HG02798 (cell line): ENCODE data around the gene SAMD15.
"Not testable (repeated sequence)": the region's sequence is repeated elsewhere in the genome, so short reads cannot be mapped to it uniquely, and the experiment has no call there.

Experiments used
- ATAC-seq: cut with Tn5 transposase; IDR thresholded peaks from one replicate; pipeline ENCODE4 v1.9.1; 2021; ENCODE audit warnings: mild to moderate bottlenecking; ENCODE audit not compliant: unreplicated experiment, poor library complexity

Gene SAMD15

GRCh38 chr14:77376771-77377501, at the start of gene SAMD15, which contains the start of gene TMED8:
TSS of gene SAMD15 (plus strand) at chr14:77377379. CDS start at chr14:77377419, 40 bp downstream.
TSS of gene TMED8 (minus strand) at chr14:77377094. CDS start at chr14:77377053, 41 bp downstream.
- peak; percentile 92 for ATAC-seq

GRCh38 chr14:77329872-77330271, 47.3 kb upstream of the SAMD15 start:
- no peak for ATAC-seq

- no peak for ATAC-seq
Observed at GRCh38 chr14:77335576-77335975, 41.6 kb upstream of the SAMD15 start.

DNA sequence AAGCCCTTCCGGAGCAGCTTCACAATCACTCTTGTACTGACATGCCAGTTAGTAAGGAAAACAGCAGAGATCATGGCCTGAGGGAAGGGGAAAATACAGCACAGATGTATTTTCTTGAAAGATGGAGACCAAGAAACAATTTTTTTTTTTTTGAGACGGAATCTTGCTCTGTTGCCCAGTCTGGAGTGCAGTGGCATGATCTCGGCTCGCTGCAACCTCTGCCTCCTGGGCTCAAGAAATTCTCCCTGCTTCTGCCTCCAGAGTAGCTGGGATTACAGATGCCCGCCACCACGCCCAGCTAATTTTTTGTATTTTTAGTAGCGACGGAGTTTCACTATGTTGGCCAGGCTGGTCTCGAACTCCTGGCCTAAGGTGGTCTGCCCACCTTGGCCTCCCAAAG, 39.9 kb upstream of the SAMD15 start:
- ATAC-seq, result not testable (repeated sequence)

GRCh38 chr14:77337880-77338279, 39.3 kb upstream of the SAMD15 start:
- ATAC-seq, result no peak

DNA sequence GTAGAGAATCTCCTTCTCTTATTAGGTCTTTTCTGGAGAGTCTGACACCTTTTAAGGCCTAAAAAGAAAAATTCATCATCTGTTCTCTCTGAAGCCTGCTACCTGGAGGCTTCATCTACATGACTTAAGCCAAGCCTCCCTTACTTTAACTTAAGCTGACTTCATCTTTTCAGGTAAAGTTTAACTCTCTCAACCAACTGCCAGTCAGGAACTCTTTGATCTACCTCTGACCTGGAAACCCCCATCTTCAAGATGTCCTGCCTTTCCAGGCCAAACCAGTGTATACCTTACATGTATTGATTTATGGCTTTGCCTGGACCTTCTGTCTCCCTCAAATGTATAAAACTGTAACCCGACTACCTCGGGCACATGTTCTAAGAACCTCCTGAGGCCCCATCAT, 38.9 kb upstream of the SAMD15 start:
- no peak for ATAC-seq

GRCh38 chr14:77339407-77339806, 37.8 kb upstream of the SAMD15 start:
- no peak for ATAC-seq

DNA sequence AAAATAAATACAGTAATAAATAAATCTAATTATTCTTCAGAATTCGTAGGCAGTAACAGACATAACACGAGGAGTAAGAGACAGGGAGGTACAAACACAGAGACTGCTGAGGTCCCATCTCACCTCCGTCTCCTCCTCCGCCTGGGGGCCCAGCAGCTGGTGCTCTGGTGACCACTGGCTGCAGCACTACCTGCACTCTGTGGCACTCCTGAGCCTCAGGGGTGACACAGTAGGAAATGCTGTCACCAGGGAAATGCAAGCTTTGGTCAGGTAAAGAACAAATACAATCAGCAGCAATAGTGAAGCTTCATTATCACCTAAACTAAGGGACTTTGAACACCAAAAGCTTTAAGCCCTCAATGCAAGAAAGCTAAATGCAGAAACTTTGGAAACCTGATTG, 36.8 kb upstream of the SAMD15 start:
- ATAC-seq, result no peak

DNA sequence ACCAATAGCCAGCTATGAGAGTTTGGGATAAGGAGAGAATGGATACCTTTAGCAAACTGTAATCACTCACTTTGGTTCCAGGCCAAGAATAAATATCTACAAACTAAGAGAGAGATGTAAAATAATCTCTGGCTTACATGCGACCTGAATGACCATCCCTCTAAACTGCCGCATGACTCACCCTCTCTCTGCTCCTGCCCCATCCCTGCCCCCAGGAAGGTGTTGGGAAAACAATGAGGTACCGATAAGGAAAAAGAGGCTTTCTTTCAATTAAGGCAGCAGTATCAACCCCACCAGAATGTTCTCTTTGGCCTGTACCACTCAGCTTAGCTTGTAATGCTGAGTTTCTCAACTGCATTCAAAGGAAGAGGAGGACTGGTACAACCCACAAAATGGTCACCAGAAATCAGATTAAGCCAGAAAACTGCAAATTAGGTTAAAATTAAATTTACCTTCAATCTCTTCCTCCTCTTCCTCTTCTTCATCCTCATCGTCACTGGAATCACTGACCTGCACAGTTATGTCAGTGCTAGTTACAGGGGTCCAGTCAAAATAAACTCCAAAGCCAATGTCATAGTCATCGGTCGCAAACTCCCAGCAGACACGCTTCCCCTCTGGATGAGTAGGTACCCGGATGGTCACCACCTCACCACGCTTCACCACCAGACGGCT, 34.3 kb upstream of the SAMD15 start:
- ATAC-seq, result no peak

DNA sequence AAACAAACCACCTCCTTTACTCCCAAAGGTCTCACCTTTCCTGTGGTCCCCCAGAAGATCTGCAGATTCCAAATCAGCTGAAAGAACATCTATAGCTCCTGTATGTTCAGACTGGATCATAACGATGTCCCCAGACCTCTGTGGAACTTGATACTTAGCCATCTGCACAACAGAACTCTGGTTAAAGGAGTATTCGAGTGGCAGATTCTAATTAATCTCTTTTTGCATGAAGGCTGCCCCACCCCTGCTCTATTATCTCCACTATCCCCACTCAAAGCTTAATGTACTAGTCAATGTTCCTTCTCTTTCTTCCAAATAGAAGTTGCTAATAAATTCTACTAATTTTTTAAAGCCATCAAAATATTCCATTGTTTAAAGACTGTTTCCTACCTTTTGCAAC, 33.5 kb upstream of the SAMD15 start:
- no peak for ATAC-seq

GRCh38 chr14:77344377-77344996, 32.7 kb upstream of the SAMD15 start:
- ATAC-seq, result no peak

GRCh38 chr14:77346495-77346894, 30.7 kb upstream of the SAMD15 start:
- ATAC-seq, result no peak

- no peak for ATAC-seq
Observed at GRCh38 chr14:77347751-77348150, 29.4 kb upstream of the SAMD15 start.

- no peak for ATAC-seq
Observed at GRCh38 chr14:77353469-77354141, 23.6 kb upstream of the SAMD15 start.

GRCh38 chr14:77355811-77356210, 21.4 kb upstream of the SAMD15 start:
- no peak for ATAC-seq

GRCh38 chr14:77356899-77357298, 20.3 kb upstream of the SAMD15 start:
- ATAC-seq, result no peak

DNA sequence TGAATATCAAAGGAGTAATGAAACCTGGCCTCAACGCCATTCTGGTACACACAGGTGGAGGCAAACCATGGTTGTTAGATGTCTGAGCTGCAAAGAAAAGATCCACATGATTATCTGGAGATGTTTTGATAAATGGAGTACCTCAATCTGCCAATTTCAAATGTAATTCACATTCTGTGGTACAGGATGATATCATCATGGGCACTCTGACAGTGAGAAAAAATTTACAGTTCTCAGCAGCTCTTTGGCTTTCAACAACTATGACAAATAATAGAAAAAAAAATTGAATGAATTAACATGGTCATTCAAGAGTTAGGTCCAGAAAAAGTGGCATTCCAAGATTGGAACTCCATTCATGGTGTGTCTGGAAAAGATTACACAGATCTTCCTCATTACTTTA, 17.6 kb upstream of the SAMD15 start:
- no peak for ATAC-seq

DNA sequence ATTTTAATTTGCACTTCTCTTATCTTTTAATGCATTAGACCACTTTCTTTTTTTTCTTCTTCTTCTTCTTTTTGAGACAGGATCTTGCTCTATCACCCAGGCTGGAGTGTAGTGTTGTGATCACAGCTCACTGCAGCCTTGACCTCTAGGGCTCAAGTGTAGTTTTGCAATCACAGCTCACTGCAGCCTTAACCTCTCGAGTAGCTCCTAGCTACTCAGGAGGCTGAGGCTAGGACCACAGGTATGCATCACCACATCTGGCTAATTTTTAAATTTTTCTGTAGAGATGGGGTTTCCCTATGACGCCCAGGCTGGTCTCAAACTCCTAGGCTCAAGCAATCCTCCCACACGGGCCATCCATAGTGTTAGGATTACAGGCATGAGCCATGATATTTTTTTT, 13.0 kb upstream of the SAMD15 start:
- no peak for ATAC-seq

- ATAC-seq, result no peak
Observed at GRCh38 chr14:77369285-77369684, 7.9 kb upstream of the SAMD15 start.

GRCh38 chr14:77372304-77372841, 4.8 kb upstream of the SAMD15 start:
- no peak for ATAC-seq
